Loucy (cell line): ENCODE results near the gene EPAS1.

Experiments
- CTCF ChIP-seq: fragments of 200-600 bp; sonication (generic); conservative IDR thresholded peaks from 2 replicates; pipeline ENCODE4 v1.5.1; 2014; ENCODE audit warnings: mild to moderate bottlenecking, antibody characterized with exemption, low read length
- EZH2phosphoT487 ChIP-seq: fragments of 200-600 bp; IDR thresholded peaks from 2 replicates; pipeline ENCODE4 v1.6.1; 2018; ENCODE audit warnings: antibody characterized with exemption, mild to moderate bottlenecking, moderate library complexity, borderline replicate concordance

GRCh38 chr2:46411245-46411641 is 114.0 kb downstream of the EPAS1 start:
- TF ChIP-seq CTCF (no peak), EZH2phosphoT487 (no peak)
